Heart right ventricle (tissue), 16 donors: ENCODE results near the gene TREM2. TPM values are rescaled to one million over a fixed set of nuclear protein-coding genes. Genes with fewer than 3 reads are reported as not detected.

Source experiments
- ATAC-seq, 8 donors: fragments of 200-7000 bp; cut with Tn5 transposase; one replicate each; pipeline ENCODE4 v1.9.1; 2020; ENCODE audit warnings: mild to moderate bottlenecking in 8 of 8, moderate library complexity in 8 of 8, moderate number of reproducible peaks in 1 of 8
- DNase-seq, 2 donors: peaks; one replicate each; pipeline ENCODE4 v3.0.0-alpha.2; 2020
- H3K27ac ChIP-seq, 10 donors: fragments of 200-600 bp; sonication (generic) in 2 of 10; one replicate each; pipeline versions ENCODE4 v1.5.0 to v1.8.0; 2020 to 2022; ENCODE audit warnings: mild to moderate bottlenecking in 3 of 10
- H3K27me3 ChIP-seq, 7 donors: fragments of 200-600 bp; one replicate each; pipeline ENCODE4 v1.8.0; 2021 to 2022; ENCODE audit warnings: mild to moderate bottlenecking in 2 of 7
- H3K36me3 ChIP-seq, 9 donors: fragments of 200-600 bp; sonication (generic) in 1 of 9; one replicate each; pipeline versions ENCODE4 v1.5.0 to v1.8.0; 2020 to 2022; ENCODE audit warnings: mild to moderate bottlenecking in 2 of 9
- H3K4me1 ChIP-seq, 9 donors: fragments of 200-600 bp; sonication (generic) in 1 of 9; one replicate each; pipeline versions ENCODE4 v1.5.0 to v1.8.0; 2020 to 2022; ENCODE audit warnings: mild to moderate bottlenecking in 4 of 9
- H3K4me3 ChIP-seq, 10 donors: fragments of 200-600 bp; sonication (generic) in 2 of 10; one replicate each; pipeline versions ENCODE4 v1.5.0 to v1.8.0; 2020 to 2022; ENCODE audit warnings: mild to moderate bottlenecking in 7 of 10, moderate library complexity in 2 of 10
- H3K9me3 ChIP-seq, 11 donors: fragments of 200-600 bp in 10 of 11; sonication (generic) in 2 of 11; one replicate each; pipeline versions ENCODE4 v1.5.0 to v1.8.0; 2013 to 2022; ENCODE audit warnings: mild to moderate bottlenecking in 2 of 11, control low read depth in 1 of 11, moderate library complexity in 1 of 11
- WGBS, 2 donors: extraction: QIAGEN DNeasy Blood & Tissue Kit; methylation state at CpG; one replicate each; pipeline ENCODE4 v1.1.7; 2013; ENCODE audit warnings: inconsistent platforms in 1 of 2; 5-methylcytosine and 5-hydroxymethylcytosine counted together
- intact Hi-C, 10 donors: fragments of 100-400 bp; cut with DNase I; formaldehyde crosslinking; loops; one replicate each; pipeline versions ENCODE4 v1.11.1 to v1.14.2; 2022
- polyA plus RNA-seq, 2 donors: library from polyadenylated mRNA; stranded (reverse); fragments of 200-250 nt; gene quantifications; one replicate each; pipeline ENCODE4 v1.2.3, GENCODE V29; 2013
- total RNA-seq, 10 donors: library from RNA; stranded (reverse); fragmentation: NEBNext Ultra II Directional in 3 of 10; extraction: Animal tissue kit (Norgen Biotek cat#: 25700) in 3 of 10; gene quantifications; one replicate each; pipeline versions ENCODE4 v1.2.1 to v1.2.4, GENCODE V29; 2021 to 2023
- TF ChIP-seq, protein P1 (sequence below), 9 donors: fragments of 200-600 bp; sonication (generic) in 2 of 9; IDR thresholded peaks; one replicate each; pipeline versions ENCODE4 v1.5.0 to v1.8.0; 2021 to 2022; ENCODE audit warnings: antibody characterized with exemption in 9 of 9, mild to moderate bottlenecking in 5 of 9, moderate library complexity in 1 of 9
- donor health status: Arrhythmogenic right ventricular cardiomyopathy.
- donor health status: ischemic (EF 13 %, LVEDD 7.1; RV severe dilation, severe dysfunction).
- donor health status: healthy with polysubstance abuse.
- donor health status: DM: no; HTN: yes; CAD: no.
- donor health status: DM: no; HTN: no; CAD: no.
- donor health status: ischemic (EF 25% LVEDD 6.9; RV normal size, moderate dysfunction).
- donor health status: ischemic (EF 25% LVEDD 5.7; RV mildly dilated, moderate dysfunction).
- donor health status: healthy.
- donor health status: DM: yes; HTN: yes; CAD: no.
- donor health status: Ischemic cardiomyopathy.
- donor health status: ischemic (EF 35%, LVEDD 5.7; RV mildly dilated, moderate dysfunction).
- donor health status: nonischemic (EF 11% LVEDD 7.7; RV severe dilation, severe dysfunction).
- donor health status: DM: yes; HTN: yes; CAD: no.
- donor health status: PGD.
- donor health status: ischemic (EF 29% LVEDD 5.4; RV normal size, mild dysfunction).
- donor health status: nonischemic (EF 23%, LVEDD 6.1; RV moderate dilation, normal function).

The TREM2 gene
- total and polyA plus RNA-seq, 12 donors: 0.40 to 5.5 (median 1.1) TPM; not detected in 3

DNA sequence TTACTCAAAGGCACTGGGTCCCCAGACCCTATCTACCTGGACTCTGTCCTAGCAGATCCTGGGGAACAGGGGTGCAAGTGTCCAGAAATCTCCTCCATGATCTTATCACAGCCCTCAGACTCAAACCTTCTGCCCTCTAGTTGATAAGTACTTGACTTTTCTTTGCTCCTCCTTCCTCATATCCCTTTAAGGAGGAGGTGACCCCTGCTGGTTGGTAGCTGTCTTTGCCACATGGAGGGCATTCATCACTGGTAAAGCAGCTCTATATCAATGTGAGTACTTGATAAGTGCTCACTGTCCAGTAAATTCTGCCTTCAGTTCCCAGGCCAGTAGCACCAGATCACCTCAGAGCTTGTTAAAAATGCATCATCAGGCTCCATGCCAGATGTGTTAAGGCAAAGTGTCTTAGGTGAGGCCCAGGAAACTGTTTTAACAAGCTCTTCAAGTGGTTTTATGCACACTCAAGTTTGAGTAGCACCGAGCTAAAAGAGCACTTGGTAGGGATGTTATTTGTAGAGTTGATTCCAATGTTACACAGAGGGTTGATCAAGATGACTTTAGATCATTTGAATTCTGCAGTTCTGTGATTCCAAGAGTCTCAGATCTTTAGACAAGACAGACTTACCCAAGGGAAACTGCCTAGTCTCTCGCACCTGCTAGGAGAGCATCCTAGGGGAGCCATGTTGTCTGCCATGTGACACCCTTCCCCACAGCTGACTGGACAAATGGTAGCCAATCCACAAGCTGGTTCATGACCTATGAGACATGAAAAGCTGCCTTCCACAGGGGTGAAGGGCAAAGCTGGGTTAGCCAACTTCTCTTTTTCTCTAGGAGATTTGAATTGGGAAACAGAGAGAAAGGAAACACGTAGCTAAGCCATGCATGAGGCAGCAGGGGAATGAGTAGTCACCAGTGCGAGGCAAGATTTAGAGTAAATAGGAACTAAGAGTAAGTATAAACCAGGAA is 19.4 kb upstream of the TREM2 start:
- H3K27me3 ChIP-seq: peaks cover 0 to 20% (median 1%) of the 10 kb centered on the region in 7 donors
- peak overlapping the region in 2 of 10 donors; percentile 69 to 90 for H3K27ac ChIP-seq
- 79 to 81% methylated on average over 4 of the region's 4 CpGs for WGBS, 2 donors
- DNase-seq (no peak), ATAC-seq (peak in 7 of 8 donors; percentile 45 to 72 (median 59))
- TF ChIP-seq, protein P1, sequence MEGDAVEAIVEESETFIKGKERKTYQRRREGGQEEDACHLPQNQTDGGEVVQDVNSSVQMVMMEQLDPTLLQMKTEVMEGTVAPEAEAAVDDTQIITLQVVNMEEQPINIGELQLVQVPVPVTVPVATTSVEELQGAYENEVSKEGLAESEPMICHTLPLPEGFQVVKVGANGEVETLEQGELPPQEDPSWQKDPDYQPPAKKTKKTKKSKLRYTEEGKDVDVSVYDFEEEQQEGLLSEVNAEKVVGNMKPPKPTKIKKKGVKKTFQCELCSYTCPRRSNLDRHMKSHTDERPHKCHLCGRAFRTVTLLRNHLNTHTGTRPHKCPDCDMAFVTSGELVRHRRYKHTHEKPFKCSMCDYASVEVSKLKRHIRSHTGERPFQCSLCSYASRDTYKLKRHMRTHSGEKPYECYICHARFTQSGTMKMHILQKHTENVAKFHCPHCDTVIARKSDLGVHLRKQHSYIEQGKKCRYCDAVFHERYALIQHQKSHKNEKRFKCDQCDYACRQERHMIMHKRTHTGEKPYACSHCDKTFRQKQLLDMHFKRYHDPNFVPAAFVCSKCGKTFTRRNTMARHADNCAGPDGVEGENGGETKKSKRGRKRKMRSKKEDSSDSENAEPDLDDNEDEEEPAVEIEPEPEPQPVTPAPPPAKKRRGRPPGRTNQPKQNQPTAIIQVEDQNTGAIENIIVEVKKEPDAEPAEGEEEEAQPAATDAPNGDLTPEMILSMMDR (IDR thresholded peaks at IDR 0.05): peak in 7 of 9 donors; percentile 20 to 59 (median 41)
- no peaks in the 10 kb centered on the region for H3K36me3 ChIP-seq
- intact Hi-C loops: no loop called here
- peaks cover 0 to 21% (median 0%) of the 10 kb centered on the region in 9 donors for H3K4me1 ChIP-seq
- no peaks in the 10 kb centered on the region for H3K9me3 ChIP-seq
- H3K4me3 ChIP-seq: no peak overlapping the region

DNA sequence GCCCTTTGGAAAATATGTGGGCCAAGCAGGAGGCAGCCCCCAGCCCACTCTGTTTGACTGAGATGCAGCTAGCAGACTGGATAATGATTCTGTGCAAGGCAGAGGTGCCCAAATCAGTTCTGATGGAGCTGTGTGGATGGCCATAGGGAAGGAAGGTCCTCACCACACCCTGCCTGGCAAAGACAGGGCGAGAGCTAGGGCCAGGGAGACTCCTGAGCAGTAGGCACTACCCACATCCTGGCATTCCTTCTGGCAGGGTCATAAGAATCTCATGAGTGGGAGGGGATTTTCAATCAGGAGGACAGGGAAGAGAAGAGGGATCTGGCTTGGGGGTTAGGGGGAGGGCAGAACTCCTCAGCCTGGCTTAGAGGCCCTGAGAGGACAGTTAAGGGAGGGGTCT is 18.6 kb upstream of the TREM2 start:
- no peaks in the 10 kb centered on the region for H3K9me3 ChIP-seq
- H3K27ac ChIP-seq: no peak overlapping the region
- intact Hi-C loops: no loop called here
- no peaks in the 10 kb centered on the region for H3K36me3 ChIP-seq
- 56 to 70% methylated on average over 1 of the region's 1 CpG for WGBS, 2 donors
- ATAC-seq (no peak), DNase-seq (no peak)
- peaks cover 0 to 23% (median 8%) of the 10 kb centered on the region in 7 donors for H3K27me3 ChIP-seq
- TF ChIP-seq, protein P1 (IDR thresholded peaks at IDR 0.05): no peak
- peaks cover 0 to 21% (median 0%) of the 10 kb centered on the region in 9 donors for H3K4me1 ChIP-seq
- no peak overlapping the region for H3K4me3 ChIP-seq

DNA sequence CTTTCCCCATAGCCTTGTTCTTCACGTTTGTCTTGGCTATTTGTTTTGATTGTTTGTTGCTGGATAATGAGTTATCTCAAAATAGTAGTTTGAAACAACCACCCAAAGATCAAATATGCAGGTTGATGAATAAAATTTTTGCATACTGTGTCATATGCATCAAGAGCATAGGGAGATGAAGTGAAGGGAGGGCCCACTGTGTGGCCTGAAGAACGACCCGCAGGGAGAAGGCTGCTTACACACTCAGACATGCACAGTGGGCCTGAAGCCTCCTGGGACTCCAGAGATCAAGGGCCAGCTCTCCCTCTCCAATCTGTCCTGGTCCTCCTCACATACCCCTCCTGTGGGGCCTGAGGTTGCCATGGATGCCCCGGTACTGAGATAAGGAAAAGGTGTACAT is 16.2 kb upstream of the TREM2 start:
- peaks cover 0 to 27% (median 8%) of the 10 kb centered on the region in 7 donors for H3K27me3 ChIP-seq
- H3K36me3 ChIP-seq: no peaks in the 10 kb centered on the region
- no peak overlapping the region for H3K27ac ChIP-seq
- 56 to 61% methylated on average over 4 of the region's 4 CpGs for WGBS, 2 donors
- intact Hi-C loops: no loop called here
- no peak for DNase-seq
- TF ChIP-seq, protein P1 (IDR thresholded peaks at IDR 0.05): no peak
- H3K9me3 ChIP-seq: no peaks in the 10 kb centered on the region
- no peak for ATAC-seq
- H3K4me1 ChIP-seq: peaks cover 0 to 12% (median 0%) of the 10 kb centered on the region in 9 donors
- no peak overlapping the region for H3K4me3 ChIP-seq

DNA sequence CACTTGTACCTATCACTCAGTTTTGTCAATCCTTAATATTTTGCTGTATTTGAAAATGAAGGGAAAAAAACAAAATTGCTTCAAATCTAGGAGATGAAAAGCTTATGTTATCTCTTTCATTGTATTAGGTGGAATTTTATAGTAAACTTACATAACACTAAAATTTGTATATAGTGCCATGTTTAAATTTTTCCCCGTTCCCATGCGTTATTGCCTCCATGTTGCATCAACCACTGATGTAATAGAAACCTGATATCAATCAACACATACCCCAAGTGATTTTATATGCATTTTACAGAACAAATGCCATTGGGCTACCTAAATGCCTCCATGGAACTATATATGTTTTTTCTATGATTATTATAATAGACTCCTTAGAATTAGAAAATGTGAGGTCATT is 14.8 kb upstream of the TREM2 start:
- DNase-seq: no peak
- TF ChIP-seq, protein P1 (IDR thresholded peaks at IDR 0.05): no peak
- Histone ChIP-seq H3K4me3 (no peak overlapping the region), H3K4me1 (peaks cover 0 to 6% (median 0%) of the 10 kb centered on the region in 9 donors), H3K36me3 (no peaks in the 10 kb centered on the region), H3K27me3 (peaks cover 0 to 37% (median 8%) of the 10 kb centered on the region in 7 donors), H3K9me3 (no peaks in the 10 kb centered on the region), H3K27ac (no peak overlapping the region)
- WGBS, 2 donors: 92 to 93% methylated on average over 2 of the region's 2 CpGs
- intact Hi-C loops: no loop called here
- ATAC-seq: no peak
